ENCODE data around the gene PITPNC1. TPM values are rescaled to one million over a fixed set of nuclear protein-coding genes. Genes with fewer than 3 reads are reported as not detected.

PITPNC1 gene
- total RNA-seq, 1 donor from 2014 or later, result 13.0 TPM

DNA sequence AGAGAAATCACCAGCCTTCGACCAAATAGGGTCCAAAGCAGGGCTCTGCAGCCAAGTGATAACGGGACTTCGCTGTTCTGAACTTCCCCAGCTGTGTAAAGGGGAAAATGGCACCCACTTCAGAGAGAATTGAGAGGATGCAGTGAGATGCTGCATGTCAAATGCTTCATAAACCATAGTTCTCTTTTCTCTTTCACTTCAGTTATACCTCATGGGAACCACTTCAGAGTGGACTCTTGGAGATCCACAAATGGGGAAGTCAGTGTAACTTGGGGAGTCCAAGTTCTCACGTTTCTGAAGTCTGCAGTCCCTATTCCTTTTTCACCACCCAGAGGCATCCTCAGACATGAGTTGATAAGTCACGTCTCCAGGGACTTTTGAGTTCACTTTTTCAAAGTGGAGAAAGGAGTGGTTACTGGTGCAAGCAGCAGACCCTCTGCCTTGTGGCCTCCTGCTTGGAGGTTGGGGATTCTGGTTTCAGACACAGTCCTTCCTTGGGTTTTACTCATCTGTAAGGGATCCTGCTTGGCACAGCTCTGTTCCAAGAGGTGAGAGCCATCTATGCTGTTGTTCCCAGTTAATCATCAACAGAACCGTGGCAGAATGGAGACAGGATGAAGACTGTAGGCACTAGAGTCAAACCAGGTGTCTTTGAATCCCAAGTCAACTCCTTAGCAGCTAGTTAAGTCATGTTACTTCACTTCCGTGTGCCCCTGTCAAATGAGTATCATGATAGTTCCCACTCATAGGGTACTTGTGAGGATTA is 217.2 kb downstream of the PITPNC1 start:
- no peak overlapping the region for H3K4me3 ChIP-seq (ENCODE audit: low read depth, low read length)
- DNase-seq (ENCODE audit: low read depth), result no peak
- no peaks in the 10 kb centered on the region for H3K36me3 ChIP-seq (ENCODE audit: control insufficient read depth, insufficient read depth, low read length)
- no peaks in the 10 kb centered on the region for H3K27me3 ChIP-seq (ENCODE audit: control insufficient read depth, insufficient read depth, low read length)
- TF ChIP-seq, protein P1, sequence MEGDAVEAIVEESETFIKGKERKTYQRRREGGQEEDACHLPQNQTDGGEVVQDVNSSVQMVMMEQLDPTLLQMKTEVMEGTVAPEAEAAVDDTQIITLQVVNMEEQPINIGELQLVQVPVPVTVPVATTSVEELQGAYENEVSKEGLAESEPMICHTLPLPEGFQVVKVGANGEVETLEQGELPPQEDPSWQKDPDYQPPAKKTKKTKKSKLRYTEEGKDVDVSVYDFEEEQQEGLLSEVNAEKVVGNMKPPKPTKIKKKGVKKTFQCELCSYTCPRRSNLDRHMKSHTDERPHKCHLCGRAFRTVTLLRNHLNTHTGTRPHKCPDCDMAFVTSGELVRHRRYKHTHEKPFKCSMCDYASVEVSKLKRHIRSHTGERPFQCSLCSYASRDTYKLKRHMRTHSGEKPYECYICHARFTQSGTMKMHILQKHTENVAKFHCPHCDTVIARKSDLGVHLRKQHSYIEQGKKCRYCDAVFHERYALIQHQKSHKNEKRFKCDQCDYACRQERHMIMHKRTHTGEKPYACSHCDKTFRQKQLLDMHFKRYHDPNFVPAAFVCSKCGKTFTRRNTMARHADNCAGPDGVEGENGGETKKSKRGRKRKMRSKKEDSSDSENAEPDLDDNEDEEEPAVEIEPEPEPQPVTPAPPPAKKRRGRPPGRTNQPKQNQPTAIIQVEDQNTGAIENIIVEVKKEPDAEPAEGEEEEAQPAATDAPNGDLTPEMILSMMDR (IDR thresholded peaks at IDR 0.05; ENCODE audit: insufficient read depth, low read length, poor library complexity, severe bottlenecking), result no peak

DNA sequence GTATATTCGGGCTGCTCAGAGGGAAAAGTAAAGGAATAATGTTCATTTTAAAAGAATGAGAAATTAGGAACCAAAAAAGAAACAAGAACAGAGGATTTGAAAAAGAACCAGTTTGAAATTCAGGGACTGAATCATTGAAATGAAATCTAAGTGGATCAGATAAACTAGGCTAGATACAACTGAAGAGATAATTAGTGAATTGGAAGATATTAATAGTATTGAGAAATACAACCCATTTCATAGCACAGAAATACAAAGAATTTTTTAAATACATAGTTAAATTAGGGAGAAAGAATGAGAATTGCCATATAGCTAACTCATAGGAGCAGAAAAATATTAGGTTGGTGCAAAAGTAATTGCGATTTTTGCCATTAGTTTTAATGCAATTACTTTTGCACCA is 223.3 kb downstream of the PITPNC1 start:
- no peak overlapping the region for H3K4me3 ChIP-seq (ENCODE audit: low read depth, low read length)
- TF ChIP-seq, protein P1 (IDR thresholded peaks at IDR 0.05; ENCODE audit: insufficient read depth, low read length, poor library complexity, severe bottlenecking), result no peak
- H3K27me3 ChIP-seq (ENCODE audit: control insufficient read depth, insufficient read depth, low read length), result no peaks in the 10 kb centered on the region
- H3K36me3 ChIP-seq (ENCODE audit: control insufficient read depth, insufficient read depth, low read length), result no peaks in the 10 kb centered on the region
- DNase-seq (ENCODE audit: low read depth), result no peak

DNA sequence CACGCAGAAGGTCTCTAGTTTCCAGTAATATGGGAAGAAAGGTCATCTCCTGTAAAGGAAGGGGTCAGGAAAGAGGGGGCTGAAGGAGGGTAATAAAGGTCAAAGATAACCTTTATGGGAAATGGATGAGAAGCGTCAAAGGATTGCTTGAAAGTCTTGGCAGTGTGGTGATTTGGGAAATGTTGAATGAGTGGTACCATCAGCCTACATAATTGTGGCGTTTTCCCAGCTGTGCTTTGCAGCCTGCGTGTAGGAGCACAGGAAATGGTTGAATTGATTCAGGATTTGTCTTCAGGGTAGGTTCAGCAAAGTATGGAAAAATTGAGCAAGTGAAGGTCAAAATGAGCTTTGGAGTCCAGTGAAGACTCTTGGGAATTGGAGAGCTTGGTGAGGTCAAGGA is 224.8 kb downstream of the PITPNC1 start:
- no peak overlapping the region for H3K4me3 ChIP-seq (ENCODE audit: low read depth, low read length)
- H3K36me3 ChIP-seq (ENCODE audit: control insufficient read depth, insufficient read depth, low read length), result no peaks in the 10 kb centered on the region
- DNase-seq (ENCODE audit: low read depth), result no peak
- TF ChIP-seq, protein P1 (IDR thresholded peaks at IDR 0.05; ENCODE audit: insufficient read depth, low read length, poor library complexity, severe bottlenecking), result no peak
- H3K27me3 ChIP-seq (ENCODE audit: control insufficient read depth, insufficient read depth, low read length), result no peaks in the 10 kb centered on the region

DNA sequence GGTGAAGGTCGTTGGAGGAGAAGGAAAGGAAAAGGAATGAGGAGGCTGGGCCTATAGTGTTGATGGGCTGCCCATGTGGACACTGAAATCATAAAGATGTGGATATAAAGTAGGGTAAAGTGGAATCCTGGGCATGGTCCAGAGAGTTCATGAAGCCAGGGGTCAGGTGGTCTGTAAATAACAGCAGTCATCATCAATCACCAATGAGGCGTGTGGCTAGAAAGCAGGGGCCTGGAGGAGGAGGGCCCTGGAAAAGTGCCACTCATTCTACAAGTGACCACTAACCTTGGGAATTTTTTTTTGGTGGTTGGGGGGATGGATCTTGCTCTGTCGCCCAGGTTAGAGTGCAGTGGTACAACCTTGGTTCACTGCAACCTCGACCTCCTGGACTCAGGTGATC is 225.4 kb downstream of the PITPNC1 start:
- no peaks in the 10 kb centered on the region for H3K36me3 ChIP-seq (ENCODE audit: control insufficient read depth, insufficient read depth, low read length)
- TF ChIP-seq, protein P1 (IDR thresholded peaks at IDR 0.05; ENCODE audit: insufficient read depth, low read length, poor library complexity, severe bottlenecking), result no peak
- no peak for DNase-seq (ENCODE audit: low read depth)
- no peak overlapping the region for H3K4me3 ChIP-seq (ENCODE audit: low read depth, low read length)
- H3K27me3 ChIP-seq (ENCODE audit: control insufficient read depth, insufficient read depth, low read length), result no peaks in the 10 kb centered on the region

DNA sequence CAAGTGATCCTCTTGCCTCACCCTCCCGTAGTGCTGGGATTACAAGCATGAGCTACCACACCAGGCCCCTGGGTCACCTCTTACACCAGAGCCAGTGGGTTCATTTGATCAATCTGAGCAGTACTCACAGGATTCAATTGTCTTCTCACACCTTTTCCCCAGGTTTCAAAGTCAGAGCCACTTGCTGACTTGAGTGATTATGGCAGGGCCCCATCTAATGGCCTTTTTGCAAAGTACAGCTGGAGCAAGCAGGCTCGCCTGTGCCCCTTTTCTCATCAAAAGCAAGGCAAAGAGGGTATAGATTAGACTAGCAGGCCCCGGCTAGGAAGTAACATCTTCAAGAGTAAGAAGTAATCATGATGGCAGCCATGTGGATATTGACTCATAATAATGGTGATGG is 225.9 kb downstream of the PITPNC1 start:
- Histone ChIP-seq H3K4me3 (ENCODE audit: low read depth, low read length) (no peak overlapping the region), H3K27me3 (ENCODE audit: control insufficient read depth, insufficient read depth, low read length) (no peaks in the 10 kb centered on the region), H3K36me3 (ENCODE audit: control insufficient read depth, insufficient read depth, low read length) (no peaks in the 10 kb centered on the region)
- no peak for DNase-seq (ENCODE audit: low read depth)
- TF ChIP-seq, protein P1 (IDR thresholded peaks at IDR 0.05; ENCODE audit: insufficient read depth, low read length, poor library complexity, severe bottlenecking), result peak; percentile 48

All from kidney epithelial cell (primary cell).